Measurements from ENCODE around the gene NPM3. TPM values are rescaled to one million over a fixed set of nuclear protein-coding genes. Genes with fewer than 3 reads are reported as not detected.

NPM3 gene
- polyA plus RNA-seq, 1 of the 3 experiments (the other 2 are of a cell fraction): 105 TPM

DNA sequence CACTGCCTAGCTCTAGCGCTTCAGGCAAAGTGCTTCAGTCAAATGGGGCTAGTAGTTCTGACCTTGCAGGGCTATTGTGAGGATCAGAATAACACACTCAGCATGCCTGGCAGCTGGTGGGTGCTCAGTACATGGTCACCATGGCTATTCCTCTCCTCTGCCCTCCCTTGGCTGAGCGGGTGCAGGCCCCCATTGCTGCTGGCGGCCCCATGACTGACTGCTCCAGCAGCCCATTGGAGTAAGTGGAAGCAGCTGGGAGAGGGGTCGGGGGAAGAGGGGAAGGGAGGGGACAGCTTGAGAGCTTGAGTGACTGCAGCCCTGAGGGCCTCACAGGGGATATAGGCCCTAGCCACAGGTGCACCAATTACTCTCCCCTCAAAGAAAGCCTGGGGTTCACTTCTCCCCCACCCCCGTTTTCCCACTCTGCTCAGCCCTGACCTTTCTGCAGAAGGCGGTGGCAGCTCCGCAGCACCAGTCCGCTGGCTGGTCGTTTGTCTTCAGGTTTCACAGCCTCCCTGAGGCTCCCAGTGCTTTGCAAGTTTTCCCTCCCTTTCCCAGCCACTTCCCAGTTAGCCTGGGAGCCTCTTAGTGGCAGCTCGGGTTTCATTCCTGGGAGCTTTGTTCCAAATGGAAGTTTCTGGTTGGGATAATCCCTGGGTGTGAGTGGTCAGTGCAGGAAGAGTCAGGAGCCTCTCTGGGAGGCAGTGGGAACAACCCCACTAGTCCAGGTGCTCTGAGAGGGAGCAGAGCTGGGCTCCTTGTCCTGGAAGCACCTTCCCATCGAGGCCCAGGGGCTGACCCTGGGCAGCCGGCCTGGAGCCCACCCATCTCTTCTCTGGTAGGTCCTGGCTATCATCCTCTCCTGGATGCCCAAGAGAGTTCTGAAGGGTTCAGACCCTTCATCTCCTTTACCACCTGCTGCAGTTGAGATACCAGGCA, 23.7 kb downstream of the NPM3 start:
- TF ChIP-seq CHD2 (IDR thresholded peaks at IDR 0.05; ENCODE audit: low read length, partially characterized antibody) (no peak), GABPA (IDR thresholded peaks at IDR 0.05; ENCODE audit: low read depth) (no peak), MEF2A (IDR thresholded peaks at IDR 0.05; ENCODE audit: borderline replicate concordance, low read depth) (no peak), RXRA (IDR thresholded peaks at IDR 0.05; ENCODE audit: borderline replicate concordance, low read depth) (no peak), FOSL2 (IDR thresholded peaks at IDR 0.05; ENCODE audit: borderline replicate concordance, low read depth) (no peak), EP300 (IDR thresholded peaks at IDR 0.05; ENCODE audit: borderline replicate concordance in 1 of 2, low read depth in 1 of 2, low read length in 1 of 2) (no peak), GATA2 (CRISPR knock-in tag; IDR thresholded peaks at IDR 0.05) (no peak), SIN3A (IDR thresholded peaks at IDR 0.05; ENCODE audit: borderline replicate concordance, low read depth, low read length) (no peak), MXI1 (IDR thresholded peaks at IDR 0.05; ENCODE audit: low read depth, low read length) (no peak), FOXM1 (IDR thresholded peaks at IDR 0.05; ENCODE audit: low read depth) (no peak), TCF12 (IDR thresholded peaks at IDR 0.05) (no peak), EZH2phosphoT487 (IDR thresholded peaks at IDR 0.05; ENCODE audit: borderline replicate concordance, low read depth) (no peak), YY1 (IDR thresholded peaks at IDR 0.05; ENCODE audit: low read depth) (no peak), RAD21 (IDR thresholded peaks at IDR 0.05; ENCODE audit: low read length) (no peak), RFX5 (IDR thresholded peaks at IDR 0.05; ENCODE audit: low read length) (no peak), TAF1 (IDR thresholded peaks at IDR 0.05; ENCODE audit: borderline replicate concordance, low read depth, low read length) (no peak)
- TF ChIP-seq, protein P1, sequence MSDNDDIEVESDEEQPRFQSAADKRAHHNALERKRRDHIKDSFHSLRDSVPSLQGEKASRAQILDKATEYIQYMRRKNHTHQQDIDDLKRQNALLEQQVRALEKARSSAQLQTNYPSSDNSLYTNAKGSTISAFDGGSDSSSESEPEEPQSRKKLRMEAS (IDR thresholded peaks at IDR 0.05; ENCODE audit: low read depth): no peak
- TF ChIP-seq, protein P2, sequence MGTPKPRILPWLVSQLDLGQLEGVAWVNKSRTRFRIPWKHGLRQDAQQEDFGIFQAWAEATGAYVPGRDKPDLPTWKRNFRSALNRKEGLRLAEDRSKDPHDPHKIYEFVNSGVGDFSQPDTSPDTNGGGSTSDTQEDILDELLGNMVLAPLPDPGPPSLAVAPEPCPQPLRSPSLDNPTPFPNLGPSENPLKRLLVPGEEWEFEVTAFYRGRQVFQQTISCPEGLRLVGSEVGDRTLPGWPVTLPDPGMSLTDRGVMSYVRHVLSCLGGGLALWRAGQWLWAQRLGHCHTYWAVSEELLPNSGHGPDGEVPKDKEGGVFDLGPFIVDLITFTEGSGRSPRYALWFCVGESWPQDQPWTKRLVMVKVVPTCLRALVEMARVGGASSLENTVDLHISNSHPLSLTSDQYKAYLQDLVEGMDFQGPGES (IDR thresholded peaks at IDR 0.05; ENCODE audit: low read depth, low read length): no peak
- TF ChIP-seq, protein P3, sequence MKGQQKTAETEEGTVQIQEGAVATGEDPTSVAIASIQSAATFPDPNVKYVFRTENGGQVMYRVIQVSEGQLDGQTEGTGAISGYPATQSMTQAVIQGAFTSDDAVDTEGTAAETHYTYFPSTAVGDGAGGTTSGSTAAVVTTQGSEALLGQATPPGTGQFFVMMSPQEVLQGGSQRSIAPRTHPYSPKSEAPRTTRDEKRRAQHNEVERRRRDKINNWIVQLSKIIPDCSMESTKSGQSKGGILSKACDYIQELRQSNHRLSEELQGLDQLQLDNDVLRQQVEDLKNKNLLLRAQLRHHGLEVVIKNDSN (IDR thresholded peaks at IDR 0.05; ENCODE audit: borderline replicate concordance, low read depth): no peak
- TF ChIP-seq, protein P4, sequence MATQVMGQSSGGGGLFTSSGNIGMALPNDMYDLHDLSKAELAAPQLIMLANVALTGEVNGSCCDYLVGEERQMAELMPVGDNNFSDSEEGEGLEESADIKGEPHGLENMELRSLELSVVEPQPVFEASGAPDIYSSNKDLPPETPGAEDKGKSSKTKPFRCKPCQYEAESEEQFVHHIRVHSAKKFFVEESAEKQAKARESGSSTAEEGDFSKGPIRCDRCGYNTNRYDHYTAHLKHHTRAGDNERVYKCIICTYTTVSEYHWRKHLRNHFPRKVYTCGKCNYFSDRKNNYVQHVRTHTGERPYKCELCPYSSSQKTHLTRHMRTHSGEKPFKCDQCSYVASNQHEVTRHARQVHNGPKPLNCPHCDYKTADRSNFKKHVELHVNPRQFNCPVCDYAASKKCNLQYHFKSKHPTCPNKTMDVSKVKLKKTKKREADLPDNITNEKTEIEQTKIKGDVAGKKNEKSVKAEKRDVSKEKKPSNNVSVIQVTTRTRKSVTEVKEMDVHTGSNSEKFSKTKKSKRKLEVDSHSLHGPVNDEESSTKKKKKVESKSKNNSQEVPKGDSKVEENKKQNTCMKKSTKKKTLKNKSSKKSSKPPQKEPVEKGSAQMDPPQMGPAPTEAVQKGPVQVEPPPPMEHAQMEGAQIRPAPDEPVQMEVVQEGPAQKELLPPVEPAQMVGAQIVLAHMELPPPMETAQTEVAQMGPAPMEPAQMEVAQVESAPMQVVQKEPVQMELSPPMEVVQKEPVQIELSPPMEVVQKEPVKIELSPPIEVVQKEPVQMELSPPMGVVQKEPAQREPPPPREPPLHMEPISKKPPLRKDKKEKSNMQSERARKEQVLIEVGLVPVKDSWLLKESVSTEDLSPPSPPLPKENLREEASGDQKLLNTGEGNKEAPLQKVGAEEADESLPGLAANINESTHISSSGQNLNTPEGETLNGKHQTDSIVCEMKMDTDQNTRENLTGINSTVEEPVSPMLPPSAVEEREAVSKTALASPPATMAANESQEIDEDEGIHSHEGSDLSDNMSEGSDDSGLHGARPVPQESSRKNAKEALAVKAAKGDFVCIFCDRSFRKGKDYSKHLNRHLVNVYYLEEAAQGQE (IDR thresholded peaks at IDR 0.05; ENCODE audit: low read depth, low read length): no peak
- no peak overlapping the region for H2AFZ ChIP-seq (ENCODE audit: low read depth)
- no peaks in the 10 kb centered on the region for H3F3A ChIP-seq (replicated peaks; ENCODE audit: insufficient read depth)
- 65% methylated on average over 9 of the region's 12 CpGs for WGBS (ENCODE audit: low lambda C conversion rate)
- H3K4me1 ChIP-seq (ENCODE audit: control insufficient read depth in 1 of 2, insufficient read depth in 2 of 2, low read depth in 1 of 2, low read length in 1 of 2): no peaks in the 10 kb centered on the region; a peak in 1 of 4 replicates
- no peaks in the 10 kb centered on the region for H4K20me1 ChIP-seq (ENCODE audit: insufficient read depth)
- H3K27ac ChIP-seq (ENCODE audit: low read depth in 2 of 2, low read length in 1 of 2): no peak overlapping the region
- no peaks in the 10 kb centered on the region for H3K9me3 ChIP-seq
- no peak overlapping the region for H3K9ac ChIP-seq
- no peak overlapping the region for H3K4me2 ChIP-seq
- no peaks in the 10 kb centered on the region for H3K36me3 ChIP-seq (replicated peaks in 1 of 2; ENCODE audit: control insufficient read depth in 1 of 2, insufficient read depth in 2 of 2, low read length in 1 of 2)
- peak; percentile 35 for DNase-seq
- H3K4me3 ChIP-seq (ENCODE audit: low read depth in 2 of 2, low read length in 1 of 2): no peak overlapping the region
- H3K79me2 ChIP-seq (ENCODE audit: insufficient read depth): no peaks in the 10 kb centered on the region
- peaks cover 2% of the 10 kb centered on the region; the same call in 1 of the 2 replicates for H3K27me3 ChIP-seq (ENCODE audit: insufficient read depth)
- POLR2A ChIA-PET: no interaction called here
- no peaks in the 10 kb centered on the region for H3K9me2 ChIP-seq
- CTCF ChIA-PET: interaction anchor here (0.6 to 3.3 kb wide), 7 partner anchors 10 to 1541 kb away, joined by 3 to 12 read pairs (median 4); no protein-coding TSS in a partner anchor

Measured in SK-N-SH (cell line).